Keratinocyte (primary cell): Measurements from ENCODE around the gene TACR3. TPM values are rescaled to one million over a fixed set of nuclear protein-coding genes. Genes with fewer than 3 reads are reported as not detected.

Experiments used
- DNase-seq: peaks from one replicate; pipeline ENCODE4 v3.0.0-alpha.2; 2011; ENCODE audit warnings: low read depth, missing footprints, low spot score
- FAIRE-seq: peaks from 2 replicates; lab custom pipeline; 2011; peaks lifted over from hg19 to GRCh38; lab: Jason Lieb, UNC
- H2AFZ ChIP-seq: 2 replicates; pipeline ENCODE4 v1.6.0; 2012; ENCODE audit warnings: low read length, control low read depth, inconsistent platforms; ENCODE audit not compliant: control insufficient read depth
- H3K27ac ChIP-seq: 2 replicates; pipeline ENCODE4 v1.5.1; 2011; ENCODE audit warnings: low read length; ENCODE audit not compliant: control insufficient read depth, insufficient read depth
- H3K27me3 ChIP-seq: 3 replicates; pipeline ENCODE4 v1.6.0; 2011; ENCODE audit warnings: low read length; ENCODE audit not compliant: control insufficient read depth, insufficient read depth; ENCODE audit errors: extremely low read depth
- H3K36me3 ChIP-seq, 2 experiments: 2 replicates in 1 of 2; 3 replicates in 1 of 2; pipeline ENCODE4 v1.5.1; 2011; ENCODE audit warnings: low read length in 2 of 2, mild to moderate bottlenecking in 1 of 2; ENCODE audit not compliant: control insufficient read depth in 2 of 2, insufficient read depth in 2 of 2; ENCODE audit errors: extremely low read depth in 1 of 2
- H3K4me1 ChIP-seq: 3 replicates; pipeline ENCODE4 v1.5.1; 2011; ENCODE audit warnings: low read length; ENCODE audit not compliant: control insufficient read depth, insufficient read depth; ENCODE audit errors: extremely low read depth
- H3K4me2 ChIP-seq: 3 replicates; pipeline ENCODE4 v1.6.0; 2011; ENCODE audit warnings: low read depth, low read length; ENCODE audit not compliant: control insufficient read depth, insufficient read depth; ENCODE audit errors: extremely low read depth
- H3K4me3 ChIP-seq, 3 experiments: fragments of 200-600 bp in 1 of 3; sonication (generic) in 1 of 3; 2 replicates in 2 of 3; 3 replicates in 1 of 3; pipeline ENCODE4 v1.5.1; 2011 to 2016; ENCODE audit warnings: low read length in 3 of 3, mild to moderate bottlenecking in 3 of 3, control low read depth in 2 of 3, inconsistent platforms in 1 of 3, low read depth in 1 of 3, mixed read lengths in 1 of 3, mixed run types in 1 of 3, moderate library complexity in 1 of 3; ENCODE audit not compliant: control insufficient read depth in 2 of 3, insufficient read depth in 2 of 3; ENCODE audit errors: extremely low read depth in 1 of 3
- H3K79me2 ChIP-seq: 2 replicates; pipeline ENCODE4 v1.6.0; 2012; ENCODE audit warnings: low read length; ENCODE audit not compliant: control insufficient read depth, insufficient read depth
- H3K9ac ChIP-seq: 3 replicates; pipeline ENCODE4 v1.6.0; 2011; ENCODE audit warnings: low read length; ENCODE audit not compliant: control insufficient read depth, insufficient read depth; ENCODE audit errors: extremely low read depth
- H3K9me1 ChIP-seq: 3 replicates; pipeline ENCODE4 v1.6.0; 2011; ENCODE audit warnings: low read length; ENCODE audit not compliant: control insufficient read depth, insufficient read depth; ENCODE audit errors: extremely low read depth
- H3K9me3 ChIP-seq: 2 replicates; pipeline ENCODE4 v1.5.1; 2012; ENCODE audit warnings: low read depth, low read length; ENCODE audit not compliant: control insufficient read depth
- H4K20me1 ChIP-seq: 3 replicates; pipeline ENCODE4 v1.6.0; 2011; ENCODE audit warnings: low read length; ENCODE audit not compliant: control insufficient read depth, insufficient read depth; ENCODE audit errors: extremely low read depth
- EZH2 ChIP-seq: IDR thresholded peaks from one replicate; pipeline ENCODE4 v1.6.1; 2012; ENCODE audit warnings: inconsistent platforms, mild to moderate bottlenecking, low read length, moderate library complexity
- dilution Hi-C: fragments of 300-500 bp; cut with MboI; formaldehyde crosslinking; loops from one replicate; pipeline ENCODE4 v1.7.0; 2020; ENCODE audit warnings: low sequenced_read_pairs; ENCODE audit not compliant: extremely low pct_ligation_motif_present
- polyA minus RNA-seq, 3 experiments: library from RNA; depleted of rRNA, polyadenylated mRNA; stranded (reverse); fragments of >200 nt; gene quantifications; 1 replicate in 1 of 3; 2 replicates in 1 of 3; 3 replicates in 1 of 3; pipeline ENCODE4 v1.2.3, GENCODE V29; 2011
- polyA plus RNA-seq, 5 experiments: library from polyadenylated mRNA; depleted of rRNA in 3 of 5; stranded (reverse) in 3 of 5; stranded (forward) in 1 of 5; unstranded in 1 of 5; fragments of >200 nt; gene quantifications; 1 replicate in 1 of 5; 2 replicates in 3 of 5; 3 replicates in 1 of 5; pipeline versions ENCODE4 v1.2.1 to v1.2.3, GENCODE V29; 2011 to 2012; ENCODE audit warnings: missing spikeins in 2 of 5, low read depth in 1 of 5, low replicate concordance in 1 of 5
- TF ChIP-seq, protein P1 (sequence below), 3 experiments: IDR thresholded peaks in 1 of 3; conservative IDR thresholded peaks in 1 of 3; optimal IDR thresholded peaks in 1 of 3; 2 replicates in 2 of 3; 3 replicates in 1 of 3; pipeline versions ENCODE3 to v1.5.1; 2011; ENCODE audit warnings: low read length in 3 of 3, mild to moderate bottlenecking in 3 of 3, moderate library complexity in 2 of 3, control low read depth in 1 of 3, inconsistent platforms in 1 of 3; ENCODE audit not compliant: insufficient read depth in 2 of 3; ENCODE audit errors: extremely low read depth in 1 of 3

TACR3 gene, protein sequence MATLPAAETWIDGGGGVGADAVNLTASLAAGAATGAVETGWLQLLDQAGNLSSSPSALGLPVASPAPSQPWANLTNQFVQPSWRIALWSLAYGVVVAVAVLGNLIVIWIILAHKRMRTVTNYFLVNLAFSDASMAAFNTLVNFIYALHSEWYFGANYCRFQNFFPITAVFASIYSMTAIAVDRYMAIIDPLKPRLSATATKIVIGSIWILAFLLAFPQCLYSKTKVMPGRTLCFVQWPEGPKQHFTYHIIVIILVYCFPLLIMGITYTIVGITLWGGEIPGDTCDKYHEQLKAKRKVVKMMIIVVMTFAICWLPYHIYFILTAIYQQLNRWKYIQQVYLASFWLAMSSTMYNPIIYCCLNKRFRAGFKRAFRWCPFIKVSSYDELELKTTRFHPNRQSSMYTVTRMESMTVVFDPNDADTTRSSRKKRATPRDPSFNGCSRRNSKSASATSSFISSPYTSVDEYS
- polyA plus RNA-seq (not detected in 3 replicates), polyA minus RNA-seq (not detected in 3 replicates)
- polyA plus RNA-seq (2011; ENCODE audit: low read depth): not detected
- not detected in 2 replicates for polyA plus RNA-seq (2011; cell fraction: cytosol; rRNA removed)
- polyA plus RNA-seq (2011; cell fraction: nucleus; rRNA removed): not detected in 2 replicates
- not detected in 2 replicates for polyA plus RNA-seq (2012; ENCODE audit: low replicate concordance)
- polyA minus RNA-seq (2011; cell fraction: cytosol; rRNA and poly(A)+ RNA removed): not detected
- polyA minus RNA-seq (2011; cell fraction: nucleus; rRNA and poly(A)+ RNA removed): not detected in 2 replicates

DNA sequence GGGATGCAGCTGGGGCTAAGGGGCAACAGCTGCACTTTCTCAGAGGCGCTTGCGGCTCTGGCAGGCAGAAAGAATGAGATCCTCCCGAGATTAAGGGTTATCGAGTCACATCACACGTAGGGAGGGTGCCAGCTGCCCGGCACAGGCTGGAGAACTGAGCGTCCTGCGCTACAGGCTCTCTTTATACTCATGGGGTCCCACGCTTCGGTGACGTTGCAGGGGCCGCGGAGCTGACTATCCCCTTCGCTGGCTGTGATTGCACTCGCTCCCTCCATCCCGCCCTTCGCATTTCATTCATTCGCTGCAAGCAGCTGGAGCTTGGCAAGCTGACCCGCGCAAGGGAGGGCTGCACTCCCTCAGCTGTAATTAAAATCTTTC is at the start of gene TACR3:
Gene TACR3 (minus strand): TSS at position 156 of the 378 bp plus-strand sequence. CDS start 310 bp downstream, outside the sequence.
- Histone ChIP-seq H3K27ac (no peak within 1 kb of the TSS), H3K27me3 (peaks cover 16% of the 10 kb centered on the region), H3K36me3 (no peaks in the 10 kb centered on the region), H3K9me1 (no peaks in the 10 kb centered on the region), H3K4me2 (no peak within 1 kb of the TSS), H3K4me3 (no peak within 1 kb of the TSS), H3K4me1 (no peaks in the 10 kb centered on the region), H2AFZ (no peak within 1 kb of the TSS), H3K9me3 (no peaks in the 10 kb centered on the region), H3K79me2 (no peaks in the 10 kb centered on the region), H3K9ac (no peak within 1 kb of the TSS), H4K20me1 (no peaks in the 10 kb centered on the region)
- dilution Hi-C loops: no loop called here
- TF ChIP-seq, protein P1, sequence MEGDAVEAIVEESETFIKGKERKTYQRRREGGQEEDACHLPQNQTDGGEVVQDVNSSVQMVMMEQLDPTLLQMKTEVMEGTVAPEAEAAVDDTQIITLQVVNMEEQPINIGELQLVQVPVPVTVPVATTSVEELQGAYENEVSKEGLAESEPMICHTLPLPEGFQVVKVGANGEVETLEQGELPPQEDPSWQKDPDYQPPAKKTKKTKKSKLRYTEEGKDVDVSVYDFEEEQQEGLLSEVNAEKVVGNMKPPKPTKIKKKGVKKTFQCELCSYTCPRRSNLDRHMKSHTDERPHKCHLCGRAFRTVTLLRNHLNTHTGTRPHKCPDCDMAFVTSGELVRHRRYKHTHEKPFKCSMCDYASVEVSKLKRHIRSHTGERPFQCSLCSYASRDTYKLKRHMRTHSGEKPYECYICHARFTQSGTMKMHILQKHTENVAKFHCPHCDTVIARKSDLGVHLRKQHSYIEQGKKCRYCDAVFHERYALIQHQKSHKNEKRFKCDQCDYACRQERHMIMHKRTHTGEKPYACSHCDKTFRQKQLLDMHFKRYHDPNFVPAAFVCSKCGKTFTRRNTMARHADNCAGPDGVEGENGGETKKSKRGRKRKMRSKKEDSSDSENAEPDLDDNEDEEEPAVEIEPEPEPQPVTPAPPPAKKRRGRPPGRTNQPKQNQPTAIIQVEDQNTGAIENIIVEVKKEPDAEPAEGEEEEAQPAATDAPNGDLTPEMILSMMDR (optimal IDR thresholded peaks at IDR 0.05 in 1 of 3, IDR thresholded peaks at IDR 0.05 in 1 of 3, conservative IDR thresholded peaks at IDR 0.05 in 1 of 3; ENCODE audit: extremely low read depth in 1 of 3, insufficient read depth in 2 of 3, low read length in 3 of 3): no peak
- no peak for TF ChIP-seq EZH2
- FAIRE-seq (no peak), DNase-seq (no peak)

DNA sequence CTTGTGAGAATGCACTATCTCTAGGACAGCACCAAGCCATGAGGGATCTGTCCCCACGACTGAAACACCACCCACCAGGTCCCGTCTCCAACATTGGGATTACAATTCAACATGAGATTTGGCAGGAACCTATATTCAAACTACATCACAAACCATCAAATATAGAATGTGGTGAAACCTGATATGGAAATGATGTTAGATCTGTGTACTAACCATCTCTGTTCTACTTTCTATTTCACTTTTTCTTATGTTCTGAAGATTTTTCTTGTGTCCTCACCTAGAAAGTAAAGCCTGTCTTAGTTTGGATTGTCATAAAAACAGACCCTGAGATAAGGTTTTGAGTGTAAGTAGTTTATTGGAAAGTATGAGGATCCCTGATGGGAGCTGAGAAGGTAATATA is 37.8 kb upstream of the TACR3 start:
- H3K27me3 ChIP-seq: no peaks in the 10 kb centered on the region
- H3K4me2 ChIP-seq: no peak overlapping the region
- DNase-seq: no peak
- no peak for TF ChIP-seq EZH2
- TF ChIP-seq, protein P1 (optimal IDR thresholded peaks at IDR 0.05 in 1 of 3, IDR thresholded peaks at IDR 0.05 in 1 of 3, conservative IDR thresholded peaks at IDR 0.05 in 1 of 3; ENCODE audit: extremely low read depth in 1 of 3, insufficient read depth in 2 of 3, low read length in 3 of 3): no peak
- H3K79me2 ChIP-seq: no peaks in the 10 kb centered on the region
- dilution Hi-C loops: no loop called here
- no peak for FAIRE-seq
- H3K4me1 ChIP-seq: no peaks in the 10 kb centered on the region
- H3K4me3 ChIP-seq: no peak overlapping the region
- H2AFZ ChIP-seq: no peak overlapping the region
- H4K20me1 ChIP-seq: no peaks in the 10 kb centered on the region
- no peaks in the 10 kb centered on the region for H3K9me3 ChIP-seq
- H3K36me3 ChIP-seq: no peaks in the 10 kb centered on the region
- no peak overlapping the region for H3K9ac ChIP-seq
- H3K27ac ChIP-seq: no peak overlapping the region
- no peaks in the 10 kb centered on the region for H3K9me1 ChIP-seq
